Liver (tissue), 3 donors: ENCODE measurements around the gene ZNF592.
A peak's percentile ranks its signal among the peaks of the same experiment; 100 is the strongest.

ENCODE experiments used
- EGR1 ChIP-seq, 2 donors: IDR thresholded peaks; 2 replicates each; pipeline ENCODE4 v1.6.1; 2016 to 2018; ENCODE audit warnings: antibody characterized with exemption in 2 of 2, low read depth in 2 of 2
- FOXA1 ChIP-seq: IDR thresholded peaks from 2 replicates; pipeline ENCODE4 v1.6.1; 2016; ENCODE audit warnings: antibody characterized with exemption
- RAD21 ChIP-seq, 2 donors: IDR thresholded peaks; 2 replicates each; pipeline ENCODE4 v1.6.1; 2016; ENCODE audit warnings: antibody characterized with exemption in 2 of 2, mild to moderate bottlenecking in 2 of 2
- RXRA ChIP-seq, 2 donors: IDR thresholded peaks; 2 replicates each; pipeline ENCODE4 v1.6.1; 2017 to 2018; ENCODE audit warnings: antibody characterized with exemption in 2 of 2, mild to moderate bottlenecking in 1 of 2
- TAF1 ChIP-seq: conservative IDR thresholded peaks from 2 replicates; pipeline ENCODE4 v1.6.1; 2016; ENCODE audit warnings: antibody characterized with exemption, mild to moderate bottlenecking
- YY1 ChIP-seq: IDR thresholded peaks from 2 replicates; pipeline ENCODE4 v1.6.1; 2016; ENCODE audit warnings: antibody characterized with exemption, mild to moderate bottlenecking
- TF ChIP-seq, protein P1 (sequence below): fragments of 150-350 bp; IDR thresholded peaks from 2 replicates; pipeline ENCODE4 v1.5.1; 2017; ENCODE audit warnings: improper control_type of control experiment, low read depth, low read length; ENCODE audit not compliant: missing input control
- TF ChIP-seq, protein P2 (sequence below): IDR thresholded peaks from 2 replicates; pipeline ENCODE4 v1.6.1; 2016; ENCODE audit warnings: antibody characterized with exemption
- TF ChIP-seq, protein P3 (sequence below): IDR thresholded peaks from 2 replicates; pipeline ENCODE4 v1.6.1; 2016; ENCODE audit warnings: antibody characterized with exemption, mild to moderate bottlenecking
- donor health status: healthy.
- donor health status: healthy.

DNA sequence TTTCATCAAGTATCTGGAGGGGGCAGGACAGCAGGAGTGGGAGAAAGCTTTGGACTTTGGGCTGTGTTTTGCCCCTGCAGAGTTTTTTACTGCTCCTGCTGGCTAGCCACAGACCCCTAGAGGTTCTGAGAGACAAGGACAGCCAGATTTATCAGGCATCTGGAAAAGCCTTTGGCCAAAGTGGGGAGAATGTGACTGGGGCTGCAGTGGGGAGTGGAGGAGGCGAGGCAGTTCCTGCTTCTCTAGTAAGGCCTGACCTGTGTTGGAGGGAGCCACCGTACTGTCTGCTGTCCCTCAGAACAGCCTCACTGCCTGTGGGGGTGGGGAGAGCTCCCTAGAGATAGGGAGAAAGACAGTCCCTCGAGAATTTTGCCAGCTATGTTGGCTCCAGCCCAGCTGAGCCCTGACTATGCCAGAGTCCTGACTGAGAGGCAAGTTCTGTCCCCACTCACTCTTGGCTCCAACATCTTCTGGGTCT lies 70.9 kb downstream of the ZNF592 start:
- TF ChIP-seq, protein P1, sequence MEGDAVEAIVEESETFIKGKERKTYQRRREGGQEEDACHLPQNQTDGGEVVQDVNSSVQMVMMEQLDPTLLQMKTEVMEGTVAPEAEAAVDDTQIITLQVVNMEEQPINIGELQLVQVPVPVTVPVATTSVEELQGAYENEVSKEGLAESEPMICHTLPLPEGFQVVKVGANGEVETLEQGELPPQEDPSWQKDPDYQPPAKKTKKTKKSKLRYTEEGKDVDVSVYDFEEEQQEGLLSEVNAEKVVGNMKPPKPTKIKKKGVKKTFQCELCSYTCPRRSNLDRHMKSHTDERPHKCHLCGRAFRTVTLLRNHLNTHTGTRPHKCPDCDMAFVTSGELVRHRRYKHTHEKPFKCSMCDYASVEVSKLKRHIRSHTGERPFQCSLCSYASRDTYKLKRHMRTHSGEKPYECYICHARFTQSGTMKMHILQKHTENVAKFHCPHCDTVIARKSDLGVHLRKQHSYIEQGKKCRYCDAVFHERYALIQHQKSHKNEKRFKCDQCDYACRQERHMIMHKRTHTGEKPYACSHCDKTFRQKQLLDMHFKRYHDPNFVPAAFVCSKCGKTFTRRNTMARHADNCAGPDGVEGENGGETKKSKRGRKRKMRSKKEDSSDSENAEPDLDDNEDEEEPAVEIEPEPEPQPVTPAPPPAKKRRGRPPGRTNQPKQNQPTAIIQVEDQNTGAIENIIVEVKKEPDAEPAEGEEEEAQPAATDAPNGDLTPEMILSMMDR, result no peak
- TF ChIP-seq FOXA1, result no peak
- TF ChIP-seq, protein P2, sequence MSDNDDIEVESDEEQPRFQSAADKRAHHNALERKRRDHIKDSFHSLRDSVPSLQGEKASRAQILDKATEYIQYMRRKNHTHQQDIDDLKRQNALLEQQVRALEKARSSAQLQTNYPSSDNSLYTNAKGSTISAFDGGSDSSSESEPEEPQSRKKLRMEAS, result no peak
- TF ChIP-seq RAD21 (IDR thresholded peaks at IDR 0.05), result peak in 1 of 2 donors; percentile 27
- TF ChIP-seq EGR1 (IDR thresholded peaks at IDR 0.05; ENCODE audit: low read depth in 2 of 2), result no peak
- no peak for TF ChIP-seq YY1
- TF ChIP-seq, protein P3, sequence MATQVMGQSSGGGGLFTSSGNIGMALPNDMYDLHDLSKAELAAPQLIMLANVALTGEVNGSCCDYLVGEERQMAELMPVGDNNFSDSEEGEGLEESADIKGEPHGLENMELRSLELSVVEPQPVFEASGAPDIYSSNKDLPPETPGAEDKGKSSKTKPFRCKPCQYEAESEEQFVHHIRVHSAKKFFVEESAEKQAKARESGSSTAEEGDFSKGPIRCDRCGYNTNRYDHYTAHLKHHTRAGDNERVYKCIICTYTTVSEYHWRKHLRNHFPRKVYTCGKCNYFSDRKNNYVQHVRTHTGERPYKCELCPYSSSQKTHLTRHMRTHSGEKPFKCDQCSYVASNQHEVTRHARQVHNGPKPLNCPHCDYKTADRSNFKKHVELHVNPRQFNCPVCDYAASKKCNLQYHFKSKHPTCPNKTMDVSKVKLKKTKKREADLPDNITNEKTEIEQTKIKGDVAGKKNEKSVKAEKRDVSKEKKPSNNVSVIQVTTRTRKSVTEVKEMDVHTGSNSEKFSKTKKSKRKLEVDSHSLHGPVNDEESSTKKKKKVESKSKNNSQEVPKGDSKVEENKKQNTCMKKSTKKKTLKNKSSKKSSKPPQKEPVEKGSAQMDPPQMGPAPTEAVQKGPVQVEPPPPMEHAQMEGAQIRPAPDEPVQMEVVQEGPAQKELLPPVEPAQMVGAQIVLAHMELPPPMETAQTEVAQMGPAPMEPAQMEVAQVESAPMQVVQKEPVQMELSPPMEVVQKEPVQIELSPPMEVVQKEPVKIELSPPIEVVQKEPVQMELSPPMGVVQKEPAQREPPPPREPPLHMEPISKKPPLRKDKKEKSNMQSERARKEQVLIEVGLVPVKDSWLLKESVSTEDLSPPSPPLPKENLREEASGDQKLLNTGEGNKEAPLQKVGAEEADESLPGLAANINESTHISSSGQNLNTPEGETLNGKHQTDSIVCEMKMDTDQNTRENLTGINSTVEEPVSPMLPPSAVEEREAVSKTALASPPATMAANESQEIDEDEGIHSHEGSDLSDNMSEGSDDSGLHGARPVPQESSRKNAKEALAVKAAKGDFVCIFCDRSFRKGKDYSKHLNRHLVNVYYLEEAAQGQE, result no peak
- no peak for TF ChIP-seq TAF1
- TF ChIP-seq RXRA (IDR thresholded peaks at IDR 0.05), result no peak
